Keratinocyte (primary cell): ENCODE measurements around the gene SFTPA2.
"Not testable (repeated sequence)": the region's sequence is repeated elsewhere in the genome, so short reads cannot be mapped to it uniquely, and the experiment has no call there.

Experiments used
- EZH2 ChIP-seq: IDR thresholded peaks from one replicate; pipeline ENCODE4 v1.6.1; 2012; ENCODE audit warnings: inconsistent platforms, mild to moderate bottlenecking, low read length, moderate library complexity
- TF ChIP-seq, protein P1 (sequence below), 3 experiments: IDR thresholded peaks in 1 of 3; conservative IDR thresholded peaks in 1 of 3; optimal IDR thresholded peaks in 1 of 3; 2 replicates in 2 of 3; 3 replicates in 1 of 3; pipeline versions ENCODE3 to v1.5.1; 2011; ENCODE audit warnings: low read length in 3 of 3, mild to moderate bottlenecking in 3 of 3, moderate library complexity in 2 of 3, control low read depth in 1 of 3, inconsistent platforms in 1 of 3; ENCODE audit not compliant: insufficient read depth in 2 of 3; ENCODE audit errors: extremely low read depth in 1 of 3

DNA sequence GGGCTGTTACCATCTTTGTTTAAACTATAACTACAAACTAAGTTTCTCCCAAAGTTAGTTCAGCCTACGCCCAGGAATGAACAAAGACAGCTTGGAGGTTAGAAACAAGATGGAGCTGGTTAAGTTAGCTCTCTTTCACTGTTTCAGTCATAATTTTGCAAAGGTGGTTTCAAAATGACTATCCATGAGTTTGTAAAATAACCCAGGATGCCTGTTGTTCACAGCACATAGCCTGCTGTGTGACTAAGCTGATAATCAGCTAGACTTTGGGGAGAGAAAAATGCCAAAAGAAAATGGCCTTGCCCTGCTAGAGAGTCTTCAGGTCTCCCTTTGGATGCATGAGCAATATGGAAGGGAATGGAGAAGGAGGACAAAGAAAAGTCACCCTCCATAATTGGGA is 19.3 kb downstream of the SFTPA2 start:
- TF ChIP-seq, protein P1, sequence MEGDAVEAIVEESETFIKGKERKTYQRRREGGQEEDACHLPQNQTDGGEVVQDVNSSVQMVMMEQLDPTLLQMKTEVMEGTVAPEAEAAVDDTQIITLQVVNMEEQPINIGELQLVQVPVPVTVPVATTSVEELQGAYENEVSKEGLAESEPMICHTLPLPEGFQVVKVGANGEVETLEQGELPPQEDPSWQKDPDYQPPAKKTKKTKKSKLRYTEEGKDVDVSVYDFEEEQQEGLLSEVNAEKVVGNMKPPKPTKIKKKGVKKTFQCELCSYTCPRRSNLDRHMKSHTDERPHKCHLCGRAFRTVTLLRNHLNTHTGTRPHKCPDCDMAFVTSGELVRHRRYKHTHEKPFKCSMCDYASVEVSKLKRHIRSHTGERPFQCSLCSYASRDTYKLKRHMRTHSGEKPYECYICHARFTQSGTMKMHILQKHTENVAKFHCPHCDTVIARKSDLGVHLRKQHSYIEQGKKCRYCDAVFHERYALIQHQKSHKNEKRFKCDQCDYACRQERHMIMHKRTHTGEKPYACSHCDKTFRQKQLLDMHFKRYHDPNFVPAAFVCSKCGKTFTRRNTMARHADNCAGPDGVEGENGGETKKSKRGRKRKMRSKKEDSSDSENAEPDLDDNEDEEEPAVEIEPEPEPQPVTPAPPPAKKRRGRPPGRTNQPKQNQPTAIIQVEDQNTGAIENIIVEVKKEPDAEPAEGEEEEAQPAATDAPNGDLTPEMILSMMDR (optimal IDR thresholded peaks at IDR 0.05 in 1 of 3, IDR thresholded peaks at IDR 0.05 in 1 of 3, conservative IDR thresholded peaks at IDR 0.05 in 1 of 3; ENCODE audit: extremely low read depth in 1 of 3, insufficient read depth in 2 of 3, low read length in 3 of 3), result not testable (repeated sequence)
- TF ChIP-seq EZH2, result not testable (repeated sequence)
